Central memory CD8-positive, alpha-beta T cell (primary cell): ENCODE data around the gene SULT1C3.

ENCODE experiments used
- ATAC-seq: fragments of 150-1000 bp; cut with Tn5 transposase; replicated peaks from 2 replicates; pipeline ENCODE4 v1.10.0; 2022; ENCODE audit warnings: mild to moderate bottlenecking, moderate FRiP score, moderate number of reproducible peaks; ENCODE audit not compliant: poor library complexity, severe bottlenecking; ENCODE audit errors: extremely low read depth
- DNase-seq, 2 donors: peaks; one replicate each; pipeline ENCODE4 v3.0.0; 2021; ENCODE audit warnings: low spot score in 2 of 2
- H3K27ac Mint-ChIP-seq: one replicate; pipeline ENCODE4 v1.8.0; 2022; ENCODE audit warnings: low read depth, mild to moderate bottlenecking, moderate library complexity, mixed read lengths
- H3K27me3 Mint-ChIP-seq: one replicate; pipeline ENCODE4 v1.8.0; 2022; ENCODE audit warnings: mixed read lengths
- H3K36me3 Mint-ChIP-seq: one replicate; pipeline ENCODE4 v1.8.0; 2022; ENCODE audit warnings: mild to moderate bottlenecking, moderate library complexity, mixed read lengths; ENCODE audit not compliant: insufficient read depth
- H3K4me1 Mint-ChIP-seq: one replicate; pipeline ENCODE4 v1.8.0; 2022; ENCODE audit warnings: mixed read lengths
- H3K4me3 Mint-ChIP-seq: one replicate; pipeline ENCODE4 v1.8.0; 2022; ENCODE audit warnings: mild to moderate bottlenecking, moderate library complexity, mixed read lengths
- H3K9me3 Mint-ChIP-seq: one replicate; pipeline ENCODE4 v1.8.0; 2022; ENCODE audit warnings: mixed read lengths

The SULT1C3 gene

GRCh38 chr2:108239786-108240185, at the start of gene SULT1C3:
Gene SULT1C3 (plus strand): TSS chr2:108239968. CDS start chr2:108247195, 7,227 bp downstream.
- DNase-seq (no peak), ATAC-seq (no peak)
- Mint-ChIP-seq H3K36me3 (peaks cover 3% of the 10 kb centered on the region), H3K4me3 (no peak within 1 kb of the TSS), H3K4me1 (no peaks in the 10 kb centered on the region), H3K27me3 (no peaks in the 10 kb centered on the region), H3K9me3 (no peaks in the 10 kb centered on the region), H3K27ac (no peak within 1 kb of the TSS)

GRCh38 chr2:108193251-108193650, 46.5 kb upstream of the SULT1C3 start:
- H3K27me3 Mint-ChIP-seq, result peaks cover 7% of the 10 kb centered on the region
- no peaks in the 10 kb centered on the region for H3K36me3 Mint-ChIP-seq
- ATAC-seq, result no peak
- H3K9me3 Mint-ChIP-seq, result no peaks in the 10 kb centered on the region
- no peak overlapping the region for H3K4me3 Mint-ChIP-seq
- H3K4me1 Mint-ChIP-seq, result no peaks in the 10 kb centered on the region
- H3K27ac Mint-ChIP-seq, result no peak overlapping the region
- no peak for DNase-seq

- no peaks in the 10 kb centered on the region for H3K9me3 Mint-ChIP-seq
- H3K27ac Mint-ChIP-seq, result no peak overlapping the region
- no peaks in the 10 kb centered on the region for H3K36me3 Mint-ChIP-seq
- no peak overlapping the region for H3K4me3 Mint-ChIP-seq
- peaks cover 7% of the 10 kb centered on the region for H3K27me3 Mint-ChIP-seq
- DNase-seq (no peak), ATAC-seq (no peak)
- no peaks in the 10 kb centered on the region for H3K4me1 Mint-ChIP-seq
Measured at GRCh38 chr2:108194409-108195132, 45.2 kb upstream of the SULT1C3 start.

- Mint-ChIP-seq H3K4me3 (no peak overlapping the region), H3K27ac (no peak overlapping the region), H3K4me1 (no peaks in the 10 kb centered on the region), H3K36me3 (no peaks in the 10 kb centered on the region), H3K27me3 (peaks cover 7% of the 10 kb centered on the region), H3K9me3 (peaks cover under 1% of the 10 kb centered on the region)
- ATAC-seq, result no peak
- no peak for DNase-seq
Measured at GRCh38 chr2:108195133-108195439, 44.7 kb upstream of the SULT1C3 start.

- ATAC-seq (no peak), DNase-seq (no peak)
- Mint-ChIP-seq H3K27me3 (no peaks in the 10 kb centered on the region), H3K9me3 (peaks cover 16% of the 10 kb centered on the region), H3K36me3 (no peaks in the 10 kb centered on the region), H3K4me3 (no peak overlapping the region), H3K27ac (no peak overlapping the region), H3K4me1 (no peaks in the 10 kb centered on the region)
Measured at GRCh38 chr2:108199726-108200125, 40.0 kb upstream of the SULT1C3 start.

- Mint-ChIP-seq H3K4me3 (no peak overlapping the region), H3K36me3 (no peaks in the 10 kb centered on the region), H3K27me3 (no peaks in the 10 kb centered on the region), H3K27ac (no peak overlapping the region), H3K9me3 (peaks cover 16% of the 10 kb centered on the region), H3K4me1 (no peaks in the 10 kb centered on the region)
- ATAC-seq (no peak), DNase-seq (no peak)
Measured at GRCh38 chr2:108200569-108200968, 39.2 kb upstream of the SULT1C3 start.

GRCh38 chr2:108212671-108213070, 27.1 kb upstream of the SULT1C3 start:
- no peak overlapping the region for H3K4me3 Mint-ChIP-seq
- no peaks in the 10 kb centered on the region for H3K4me1 Mint-ChIP-seq
- H3K36me3 Mint-ChIP-seq, result no peaks in the 10 kb centered on the region
- ATAC-seq (no peak), DNase-seq (no peak)
- peaks cover 3% of the 10 kb centered on the region for H3K9me3 Mint-ChIP-seq
- no peak overlapping the region for H3K27ac Mint-ChIP-seq
- H3K27me3 Mint-ChIP-seq, result peaks cover 9% of the 10 kb centered on the region

- no peaks in the 10 kb centered on the region for H3K4me1 Mint-ChIP-seq
- H3K9me3 Mint-ChIP-seq, result no peaks in the 10 kb centered on the region
- no peaks in the 10 kb centered on the region for H3K27me3 Mint-ChIP-seq
- DNase-seq, result no peak
- H3K4me3 Mint-ChIP-seq, result no peak overlapping the region
- ATAC-seq, result no peak
- no peak overlapping the region for H3K27ac Mint-ChIP-seq
- H3K36me3 Mint-ChIP-seq, result no peaks in the 10 kb centered on the region
Measured at GRCh38 chr2:108215794-108216211, 24.0 kb upstream of the SULT1C3 start.

- no peak overlapping the region for H3K27ac Mint-ChIP-seq
- H3K4me3 Mint-ChIP-seq, result no peak overlapping the region
- H3K36me3 Mint-ChIP-seq, result no peaks in the 10 kb centered on the region
- ATAC-seq (no peak), DNase-seq (no peak)
- peaks cover 4% of the 10 kb centered on the region for H3K27me3 Mint-ChIP-seq
- H3K9me3 Mint-ChIP-seq, result no peaks in the 10 kb centered on the region
- no peaks in the 10 kb centered on the region for H3K4me1 Mint-ChIP-seq
Measured at GRCh38 chr2:108217211-108217610, 22.6 kb upstream of the SULT1C3 start.

- no peak for DNase-seq
- ATAC-seq, result no peak
- no peaks in the 10 kb centered on the region for H3K4me1 Mint-ChIP-seq
- H3K27ac Mint-ChIP-seq, result no peak overlapping the region
- H3K9me3 Mint-ChIP-seq, result peaks cover 14% of the 10 kb centered on the region
- no peaks in the 10 kb centered on the region for H3K36me3 Mint-ChIP-seq
- H3K27me3 Mint-ChIP-seq, result peaks cover 14% of the 10 kb centered on the region
- H3K4me3 Mint-ChIP-seq, result no peak overlapping the region
Measured at GRCh38 chr2:108219688-108220087, 20.1 kb upstream of the SULT1C3 start.

- Mint-ChIP-seq H3K4me1 (no peaks in the 10 kb centered on the region), H3K9me3 (peaks cover 14% of the 10 kb centered on the region), H3K36me3 (no peaks in the 10 kb centered on the region), H3K27ac (no peak overlapping the region), H3K4me3 (no peak overlapping the region), H3K27me3 (peaks cover 14% of the 10 kb centered on the region)
- DNase-seq (no peak), ATAC-seq (no peak)
Measured at GRCh38 chr2:108220191-108220590, 19.6 kb upstream of the SULT1C3 start.

- DNase-seq (no peak), ATAC-seq (no peak)
- Mint-ChIP-seq H3K4me3 (no peak overlapping the region), H3K27me3 (peaks cover 14% of the 10 kb centered on the region), H3K36me3 (no peaks in the 10 kb centered on the region), H3K9me3 (peaks cover 14% of the 10 kb centered on the region), H3K27ac (no peak overlapping the region), H3K4me1 (no peaks in the 10 kb centered on the region)
Measured at GRCh38 chr2:108220942-108221541, 18.7 kb upstream of the SULT1C3 start.

- Mint-ChIP-seq H3K27ac (no peak overlapping the region), H3K4me3 (no peak overlapping the region), H3K36me3 (no peaks in the 10 kb centered on the region), H3K27me3 (peaks cover 25% of the 10 kb centered on the region), H3K9me3 (peaks cover 14% of the 10 kb centered on the region), H3K4me1 (no peaks in the 10 kb centered on the region)
- no peak for DNase-seq
- ATAC-seq, result no peak
Measured at GRCh38 chr2:108222261-108222660, 17.5 kb upstream of the SULT1C3 start.
